Calu3 (cell line): ENCODE measurements around the gene CLOCK. TPM values are rescaled to one million over a fixed set of nuclear protein-coding genes. Genes with fewer than 3 reads are reported as not detected.

Source experiments
- BruUV-seq: library from RNA; stranded (reverse); fragments of 400-500 nt; replicated peaks from 2 replicates; lab custom pipeline; 2021; lab: Mats Ljungman, UMichigan
- CTCF ChIA-PET: fragments of 300-600 bp; sonication (Branson Sonifier 250); formaldehyde crosslinking; loops from one replicate; lab custom pipeline; 2022; ENCODE audit warnings: antibody characterized with exemption; lab: Charles Lee
- DNase-seq: peaks from one replicate; pipeline ENCODE4 v3.0.0; 2022
- H3K27ac Mint-ChIP-seq: one replicate; pipeline ENCODE4 v1.8.0; 2022; ENCODE audit warnings: mixed read lengths; ENCODE audit not compliant: unreplicated experiment
- H3K27me3 Mint-ChIP-seq: one replicate; pipeline ENCODE4 v1.8.0; 2022; ENCODE audit warnings: mixed read lengths; ENCODE audit not compliant: unreplicated experiment
- H3K36me3 Mint-ChIP-seq: one replicate; pipeline ENCODE4 v1.8.0; 2022; ENCODE audit warnings: mild to moderate bottlenecking, moderate library complexity, mixed read lengths; ENCODE audit not compliant: insufficient read depth, unreplicated experiment
- H3K4me1 Mint-ChIP-seq: one replicate; pipeline ENCODE4 v1.8.0; 2022; ENCODE audit warnings: mild to moderate bottlenecking, low read depth, mixed read lengths; ENCODE audit not compliant: unreplicated experiment
- H3K4me3 Mint-ChIP-seq: one replicate; pipeline ENCODE4 v1.8.0; 2022; ENCODE audit warnings: mild to moderate bottlenecking, low read depth, moderate library complexity, mixed read lengths; ENCODE audit not compliant: unreplicated experiment
- H3K9me3 Mint-ChIP-seq: one replicate; pipeline ENCODE4 v1.8.0; 2022; ENCODE audit warnings: low read depth, mixed read lengths; ENCODE audit not compliant: unreplicated experiment
- intact Hi-C: fragments of 100-400 bp; cut with micrococcal nuclease; formaldehyde crosslinking; loops from one replicate; pipeline ENCODE4 v1.10.0; 2022; ENCODE audit not compliant: unreplicated experiment
- total RNA-seq: library from RNA; stranded (reverse); gene quantifications from 2 replicates; pipeline ENCODE4 v1.2.3, GENCODE V29; 2022
- TF ChIP-seq, protein P1 (sequence below): fragments of 200-600 bp; IDR thresholded peaks from one replicate; pipeline ENCODE4 v1.8.0; 2022; ENCODE audit warnings: antibody characterized with exemption; ENCODE audit not compliant: unreplicated experiment

The CLOCK gene
- total RNA-seq, 1 experiment from 2014 or later = 16.2 TPM

GRCh38 chr4:55381502-55381901 lies 165.2 kb downstream of the CLOCK start:
- H3K27me3 Mint-ChIP-seq = no peaks in the 10 kb centered on the region
- CTCF ChIA-PET = no interaction called here
- TF ChIP-seq, protein P1, sequence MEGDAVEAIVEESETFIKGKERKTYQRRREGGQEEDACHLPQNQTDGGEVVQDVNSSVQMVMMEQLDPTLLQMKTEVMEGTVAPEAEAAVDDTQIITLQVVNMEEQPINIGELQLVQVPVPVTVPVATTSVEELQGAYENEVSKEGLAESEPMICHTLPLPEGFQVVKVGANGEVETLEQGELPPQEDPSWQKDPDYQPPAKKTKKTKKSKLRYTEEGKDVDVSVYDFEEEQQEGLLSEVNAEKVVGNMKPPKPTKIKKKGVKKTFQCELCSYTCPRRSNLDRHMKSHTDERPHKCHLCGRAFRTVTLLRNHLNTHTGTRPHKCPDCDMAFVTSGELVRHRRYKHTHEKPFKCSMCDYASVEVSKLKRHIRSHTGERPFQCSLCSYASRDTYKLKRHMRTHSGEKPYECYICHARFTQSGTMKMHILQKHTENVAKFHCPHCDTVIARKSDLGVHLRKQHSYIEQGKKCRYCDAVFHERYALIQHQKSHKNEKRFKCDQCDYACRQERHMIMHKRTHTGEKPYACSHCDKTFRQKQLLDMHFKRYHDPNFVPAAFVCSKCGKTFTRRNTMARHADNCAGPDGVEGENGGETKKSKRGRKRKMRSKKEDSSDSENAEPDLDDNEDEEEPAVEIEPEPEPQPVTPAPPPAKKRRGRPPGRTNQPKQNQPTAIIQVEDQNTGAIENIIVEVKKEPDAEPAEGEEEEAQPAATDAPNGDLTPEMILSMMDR = no peak
- no peak overlapping the region for H3K27ac Mint-ChIP-seq
- H3K9me3 Mint-ChIP-seq = peaks cover 2% of the 10 kb centered on the region
- BruUV-seq = no TSS peak
- H3K4me3 Mint-ChIP-seq = no peak overlapping the region
- intact Hi-C loops = no loop called here
- H3K36me3 Mint-ChIP-seq = peaks cover 6% of the 10 kb centered on the region
- no peak for DNase-seq
- peaks cover 19% of the 10 kb centered on the region for H3K4me1 Mint-ChIP-seq

DNA sequence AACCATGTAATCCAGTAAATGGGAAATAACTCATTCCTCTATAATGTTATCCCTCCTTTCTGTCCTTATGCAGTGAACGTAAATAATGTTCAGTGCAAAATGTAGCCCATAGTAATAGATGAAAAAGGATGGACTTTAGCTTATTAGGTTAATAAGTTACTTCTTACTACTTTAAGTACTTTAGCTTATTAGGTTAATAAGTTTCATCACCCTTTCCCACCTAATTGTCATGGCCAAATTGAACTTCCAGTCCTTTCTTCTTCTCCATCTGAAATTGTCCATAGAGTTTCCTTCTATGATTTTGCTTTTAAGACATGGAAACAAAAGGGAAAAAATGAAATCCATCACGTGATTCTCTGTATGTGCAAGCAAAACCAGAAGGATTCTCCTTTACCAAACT lies 166.1 kb downstream of the CLOCK start:
- H3K4me3 Mint-ChIP-seq = no peak overlapping the region
- TF ChIP-seq, protein P1 = no peak
- H3K4me1 Mint-ChIP-seq = peaks cover 19% of the 10 kb centered on the region
- H3K27ac Mint-ChIP-seq = no peak overlapping the region
- H3K27me3 Mint-ChIP-seq = no peaks in the 10 kb centered on the region
- H3K9me3 Mint-ChIP-seq = peaks cover 2% of the 10 kb centered on the region
- intact Hi-C loops = no loop called here
- H3K36me3 Mint-ChIP-seq = peaks cover 6% of the 10 kb centered on the region
- no TSS peak for BruUV-seq
- CTCF ChIA-PET = no interaction called here
- no peak for DNase-seq

DNA sequence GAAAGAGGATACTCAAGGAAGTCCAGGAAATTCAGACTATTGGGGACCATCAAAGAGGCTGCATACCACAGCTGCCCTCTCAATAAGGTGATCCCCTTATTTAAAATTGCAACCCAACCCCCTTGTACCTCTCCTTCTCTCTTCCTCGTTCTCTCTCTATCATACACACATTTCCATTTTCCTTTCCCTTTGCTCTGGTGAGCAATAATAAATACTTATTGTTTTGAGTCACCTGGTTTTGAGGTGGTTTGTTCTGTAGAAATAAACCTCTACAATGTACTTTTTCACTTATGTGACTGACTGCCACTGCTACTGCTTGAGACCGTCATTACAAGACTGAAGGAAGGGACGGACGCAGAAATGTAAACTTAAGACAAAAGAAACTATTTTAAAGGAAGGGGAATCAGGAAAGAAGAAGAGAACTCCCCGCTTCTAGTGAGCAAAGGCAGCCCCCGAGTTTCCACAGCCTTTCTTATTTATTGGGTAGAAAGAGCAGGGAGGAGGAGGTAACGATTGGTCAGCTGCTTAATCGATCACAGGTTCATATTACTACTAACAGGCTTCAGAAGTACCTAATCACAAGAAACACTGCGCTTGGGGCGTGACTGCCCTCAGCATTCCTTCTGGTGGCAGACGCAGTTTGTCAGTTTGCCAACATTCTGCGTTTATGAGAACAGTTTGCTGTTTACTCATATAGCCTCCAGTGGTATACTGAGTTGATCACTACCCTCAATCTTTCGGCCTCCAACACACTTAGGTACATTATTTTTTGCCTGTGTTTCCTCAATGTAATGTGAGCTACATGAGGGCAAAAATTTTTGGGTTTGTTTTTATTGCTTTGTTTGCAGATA lies 167.9 kb downstream of the CLOCK start:
- BruUV-seq = no TSS peak
- Mint-ChIP-seq H3K9me3 (peaks cover 2% of the 10 kb centered on the region), H3K27me3 (no peaks in the 10 kb centered on the region), H3K36me3 (peaks cover 6% of the 10 kb centered on the region), H3K27ac (peak overlapping the region; percentile 71), H3K4me3 (peak overlapping the region; percentile 62), H3K4me1 (peaks cover 19% of the 10 kb centered on the region)
- intact Hi-C loops = no loop called here
- DNase-seq = peak; percentile 68
- CTCF ChIA-PET = interaction anchor here (0.6 kb wide), 1 partner anchor 11 kb away, joined by 4 read pairs; no protein-coding TSS in a partner anchor
- TF ChIP-seq, protein P1 = no peak

Other genes starting within 250 kb of the CLOCK start
- 35.9 and 39.6 TPM in 2 replicates for gene SRD5A3, start 200.7 kb downstream of the CLOCK start, total RNA-seq
- 89.0 and 96.6 TPM in 2 replicates for gene TMEM165, start 151.0 kb downstream of the CLOCK start, total RNA-seq
- gene PDCL2, start 45.3 kb upstream of the CLOCK start, total RNA-seq = not detected in 2 replicates
- gene NMU, start 89.4 kb upstream of the CLOCK start, total RNA-seq = 3.8 and 4.1 TPM in 2 replicates